ENCODE data around the gene PRDM10.
A peak's percentile ranks its signal among the peaks of the same experiment; 100 is the strongest.

Gene PRDM10

GRCh38 chr11:129944696-129945095 is 57.9 kb downstream of the PRDM10 start:
- no peak for DNase-seq

GRCh38 chr11:129943036-129943435 is 59.6 kb downstream of the PRDM10 start:
- DNase-seq = no peak

GRCh38 chr11:129939510-129939909 is 63.1 kb downstream of the PRDM10 start:
- no peak for DNase-seq

- DNase-seq = no peak
Observed at GRCh38 chr11:129938764-129939163, 63.9 kb downstream of the PRDM10 start.

- DNase-seq = no peak
Observed at GRCh38 chr11:129937592-129938238, 64.9 kb downstream of the PRDM10 start.

- no peak for DNase-seq
Observed at GRCh38 chr11:129935723-129936122, 66.9 kb downstream of the PRDM10 start.

GRCh38 chr11:129933891-129934290 is 68.7 kb downstream of the PRDM10 start:
- DNase-seq = no peak

GRCh38 chr11:129933262-129933661 is 69.4 kb downstream of the PRDM10 start:
- no peak for DNase-seq

- no peak for DNase-seq
Observed at GRCh38 chr11:129932381-129933067, 70.1 kb downstream of the PRDM10 start.

- no peak for DNase-seq
Observed at GRCh38 chr11:129930743-129931142, 71.9 kb downstream of the PRDM10 start.

- DNase-seq = no peak
Observed at GRCh38 chr11:129930296-129930695, 72.3 kb downstream of the PRDM10 start.

GRCh38 chr11:129929721-129930120 is 72.9 kb downstream of the PRDM10 start:
- DNase-seq = no peak

GRCh38 chr11:129928923-129929692 is 73.5 kb downstream of the PRDM10 start:
- DNase-seq = no peak

- no peak for DNase-seq
Observed at GRCh38 chr11:129922674-129923073, 80.0 kb downstream of the PRDM10 start.

GRCh38 chr11:129918361-129918760 is 84.3 kb downstream of the PRDM10 start:
- no peak for DNase-seq

GRCh38 chr11:129917231-129917630 is 85.4 kb downstream of the PRDM10 start:
- DNase-seq = no peak

- DNase-seq = no peak
Observed at GRCh38 chr11:129911298-129911697, 91.3 kb downstream of the PRDM10 start.

- DNase-seq = no peak
Observed at GRCh38 chr11:129910360-129910759, 92.3 kb downstream of the PRDM10 start.

- no peak for DNase-seq
Observed at GRCh38 chr11:129905402-129905801, 97.2 kb downstream of the PRDM10 start.

GRCh38 chr11:129896062-129896461 is 106.6 kb downstream of the PRDM10 start:
- no peak for DNase-seq

GRCh38 chr11:129895126-129896041 is 107.3 kb downstream of the PRDM10 start, which contains the start of gene NFRKB:
NFRKB (minus strand) TSS chr11:129895578; CDS start chr11:129892849, 2,729 bp downstream.
- DNase-seq = peak; percentile 50 to 52

GRCh38 chr11:129894278-129895125 is 108.1 kb downstream of the PRDM10 start:
- peak in 1 of 2 experiments; percentile 24 for DNase-seq

All from SW 1271 (cell line).